Mesothelial cell of epicardium (in vitro differentiated cells): ENCODE measurements around the gene ROBO1. TPM values are rescaled to one million over a fixed set of nuclear protein-coding genes. Genes with fewer than 3 reads are reported as not detected.

ENCODE experiments used
- DNase-seq, 2 experiments: peaks; one replicate each; pipeline ENCODE4 v3.0.0; 2021; ENCODE audit warnings: low spot score in 2 of 2; ENCODE audit not compliant: unreplicated experiment in 2 of 2
- H3K27ac Mint-ChIP-seq: 2 replicates; pipeline ENCODE4 v1.8.0; 2021; ENCODE audit warnings: mixed read lengths
- H3K27me3 Mint-ChIP-seq: 2 replicates; pipeline ENCODE4 v1.8.0; 2021; ENCODE audit warnings: low read depth, mixed read lengths
- H3K36me3 Mint-ChIP-seq: 2 replicates; pipeline ENCODE4 v1.8.0; 2021; ENCODE audit warnings: mixed read lengths
- H3K4me1 Mint-ChIP-seq: 2 replicates; pipeline ENCODE4 v1.8.0; 2021; ENCODE audit warnings: mixed read lengths
- H3K4me3 Mint-ChIP-seq: 2 replicates; pipeline ENCODE4 v1.8.0; 2021; ENCODE audit warnings: mild to moderate bottlenecking, moderate library complexity, mixed read lengths
- H3K9me3 Mint-ChIP-seq: 2 replicates; pipeline ENCODE4 v1.8.0; 2021; ENCODE audit warnings: mixed read lengths
- CTCF ChIP-seq: fragments of 200-600 bp; sonication (generic); IDR thresholded peaks from one replicate; pipeline ENCODE4 v1.5.0; 2021; ENCODE audit warnings: antibody characterized with exemption; ENCODE audit not compliant: unreplicated experiment
- total RNA-seq: library from RNA; stranded (reverse); gene quantifications from 3 replicates; pipeline ENCODE4 v1.2.1, GENCODE V29; 2021

Gene ROBO1
- total RNA-seq, 1 donor from 2014 or later: 143 TPM

GRCh38 chr3:79378064-79378463 is 389.7 kb downstream of the ROBO1 start:
- Mint-ChIP-seq H3K27ac (no peak overlapping the region), H3K27me3 (no peaks in the 10 kb centered on the region), H3K9me3 (peaks cover 4% of the 10 kb centered on the region), H3K4me3 (no peak overlapping the region), H3K4me1 (peaks cover 4% of the 10 kb centered on the region), H3K36me3 (no peaks in the 10 kb centered on the region)
- no peak for DNase-seq
- TF ChIP-seq CTCF: no peak

GRCh38 chr3:79369306-79369705 is 398.5 kb downstream of the ROBO1 start:
- no peak for TF ChIP-seq CTCF
- no peak for DNase-seq
- Mint-ChIP-seq H3K27ac (no peak overlapping the region), H3K27me3 (no peaks in the 10 kb centered on the region), H3K4me1 (peaks cover 16% of the 10 kb centered on the region), H3K36me3 (peaks cover 2% of the 10 kb centered on the region), H3K4me3 (no peak overlapping the region), H3K9me3 (peaks cover 12% of the 10 kb centered on the region)

GRCh38 chr3:79368403-79368802 is 399.4 kb downstream of the ROBO1 start:
- Mint-ChIP-seq H3K9me3 (peaks cover 12% of the 10 kb centered on the region), H3K4me1 (peaks cover 16% of the 10 kb centered on the region), H3K36me3 (peaks cover 2% of the 10 kb centered on the region), H3K27ac (no peak overlapping the region), H3K4me3 (no peak overlapping the region), H3K27me3 (no peaks in the 10 kb centered on the region)
- DNase-seq: no peak
- no peak for TF ChIP-seq CTCF

GRCh38 chr3:79367803-79368202 is 400.0 kb downstream of the ROBO1 start:
- no peak overlapping the region for H3K27ac Mint-ChIP-seq
- no peak overlapping the region for H3K4me3 Mint-ChIP-seq
- H3K9me3 Mint-ChIP-seq: peaks cover 12% of the 10 kb centered on the region
- H3K27me3 Mint-ChIP-seq: no peaks in the 10 kb centered on the region
- peaks cover 18% of the 10 kb centered on the region for H3K4me1 Mint-ChIP-seq
- H3K36me3 Mint-ChIP-seq: peaks cover 2% of the 10 kb centered on the region
- no peak for TF ChIP-seq CTCF
- no peak for DNase-seq

- no peak for TF ChIP-seq CTCF
- no peak overlapping the region for H3K27ac Mint-ChIP-seq
- H3K4me1 Mint-ChIP-seq: peaks cover 22% of the 10 kb centered on the region
- peaks cover 8% of the 10 kb centered on the region for H3K9me3 Mint-ChIP-seq
- no peak overlapping the region for H3K4me3 Mint-ChIP-seq
- H3K36me3 Mint-ChIP-seq: peaks cover 2% of the 10 kb centered on the region
- H3K27me3 Mint-ChIP-seq: no peaks in the 10 kb centered on the region
- DNase-seq: no peak
Measured at GRCh38 chr3:79367066-79367465, 400.7 kb downstream of the ROBO1 start.

- Mint-ChIP-seq H3K27me3 (no peaks in the 10 kb centered on the region), H3K4me3 (no peak overlapping the region), H3K4me1 (peaks cover 22% of the 10 kb centered on the region), H3K27ac (no peak overlapping the region), H3K9me3 (peaks cover 7% of the 10 kb centered on the region), H3K36me3 (peaks cover 2% of the 10 kb centered on the region)
- TF ChIP-seq CTCF: no peak
- no peak for DNase-seq
Measured at GRCh38 chr3:79366414-79366813, 401.4 kb downstream of the ROBO1 start.
